HEK293 (cell line): ENCODE results near the gene IVD.

ENCODE experiments used
- CTCF ChIA-PET: fragments of 350-600 bp; formaldehyde crosslinking; extraction: SDS; loops from one replicate; lab custom pipeline; 2021; ENCODE audit warnings: antibody characterized with exemption; lab: Yijun Ruan, JAX
- POLR2A ChIA-PET: fragments of 300-600 bp; formaldehyde crosslinking; extraction: SDS; loops from one replicate; lab custom pipeline; 2020; ENCODE audit warnings: antibody characterized with exemption, inconsistent platforms; lab: Yijun Ruan, JAX
- H3K27ac ChIP-seq: fragments of 200-500 bp; sonication (Bioruptor generic); 2 replicates; pipeline ENCODE4 v1.5.1; 2014; ENCODE audit warnings: low read depth, low read length, control low read depth, inconsistent platforms; ENCODE audit errors: extremely low read depth
- H3K36me3 ChIP-seq, 2 experiments: fragments of 200-500 bp in 1 of 2; sonication (Bioruptor generic) in 1 of 2; 1 replicate in 1 of 2; 2 replicates in 1 of 2; pipeline ENCODE4 v1.5.1; 2014 to 2017; ENCODE audit warnings: inconsistent platforms in 2 of 2, low read length in 2 of 2; ENCODE audit not compliant: control insufficient read depth in 2 of 2, insufficient read depth in 1 of 2
- H3K4me1 ChIP-seq: fragments of 200-500 bp; sonication (Bioruptor generic); 2 replicates; pipeline ENCODE4 v1.5.1; 2014; ENCODE audit warnings: mild to moderate bottlenecking, low read length, inconsistent platforms; ENCODE audit not compliant: control insufficient read depth, insufficient read depth
- H3K4me3 ChIP-seq: 2 replicates; pipeline ENCODE4 v1.5.1; 2011; ENCODE audit warnings: low read depth, mild to moderate bottlenecking, control low read depth, low read length, moderate library complexity
- H3K9me3 ChIP-seq: fragments of 200-500 bp; sonication (Bioruptor generic); 2 replicates; pipeline ENCODE4 v1.5.1; 2014; ENCODE audit warnings: low read depth, low read length, inconsistent platforms; ENCODE audit not compliant: control insufficient read depth, insufficient read depth
- BCL11B ChIP-seq: fragments of 450-650 bp; formaldehyde crosslinking; IDR thresholded peaks from 2 replicates; pipeline ENCODE4 v1.5.1; 2016; ENCODE audit warnings: low read depth, missing biosample characterization, missing genetic modification characterization
- GFI1B ChIP-seq: fragments of 450-650 bp; formaldehyde crosslinking; IDR thresholded peaks from 2 replicates; pipeline ENCODE4 v1.5.1; 2016; ENCODE audit warnings: missing biosample characterization, missing genetic modification characterization
- GLI2 ChIP-seq: fragments of 450-650 bp; formaldehyde crosslinking; IDR thresholded peaks from 2 replicates; pipeline ENCODE4; 2017; ENCODE audit warnings: missing biosample characterization, missing genetic modification characterization, low read depth, borderline replicate concordance
- HOXA7 ChIP-seq: sonication (generic); formaldehyde crosslinking; IDR thresholded peaks from 2 replicates; pipeline ENCODE4 v1.8.1; 2022; ENCODE audit warnings: missing genetic modification reagents, borderline replicate concordance
- HOXC10 ChIP-seq: sonication (generic); formaldehyde crosslinking; IDR thresholded peaks from 2 replicates; pipeline ENCODE4 v1.8.1; 2023; ENCODE audit warnings: mild to moderate bottlenecking, missing genetic modification reagents
- KLF8 ChIP-seq: fragments of 450-650 bp; formaldehyde crosslinking; IDR thresholded peaks from 2 replicates; pipeline ENCODE4 v1.5.1; 2016; ENCODE audit warnings: missing biosample characterization, missing genetic modification characterization
- MYNN ChIP-seq: fragments of 450-650 bp; formaldehyde crosslinking; IDR thresholded peaks from 2 replicates; pipeline ENCODE4 v1.5.1; 2016; ENCODE audit warnings: missing biosample characterization, missing genetic modification characterization, borderline replicate concordance
- PRDM1 ChIP-seq: fragments of 450-650 bp; formaldehyde crosslinking; IDR thresholded peaks from 2 replicates; pipeline ENCODE4; 2016; ENCODE audit warnings: missing biosample characterization, missing genetic modification characterization
- SP2 ChIP-seq: fragments of 450-650 bp; formaldehyde crosslinking; IDR thresholded peaks from 2 replicates; pipeline ENCODE4 v1.5.1; 2016; ENCODE audit warnings: missing biosample characterization, missing genetic modification characterization
- TRIM28 ChIP-seq: IDR thresholded peaks from 2 replicates; pipeline ENCODE4 v1.6.1; 2011; ENCODE audit warnings: low read length, control low read depth, borderline replicate concordance
- WT1 ChIP-seq: fragments of 450-650 bp; formaldehyde crosslinking; IDR thresholded peaks from 2 replicates; pipeline ENCODE4 v1.5.1; 2016; ENCODE audit warnings: missing biosample characterization, missing genetic modification characterization
- YY1 ChIP-seq: fragments of 450-650 bp; formaldehyde crosslinking; IDR thresholded peaks from 2 replicates; pipeline ENCODE4 v1.5.1; 2018; ENCODE audit warnings: missing biosample characterization, missing genetic modification characterization
- ZBTB20 ChIP-seq: fragments of 450-650 bp; formaldehyde crosslinking; IDR thresholded peaks from 2 replicates; pipeline ENCODE4 v1.5.1; 2016; ENCODE audit warnings: missing biosample characterization, missing genetic modification characterization
- ZEB2 ChIP-seq: fragments of 450-650 bp; formaldehyde crosslinking; IDR thresholded peaks from 2 replicates; pipeline ENCODE4 v1.5.1; 2016; ENCODE audit warnings: missing biosample characterization, missing genetic modification characterization
- ZFHX2 ChIP-seq: fragments of 450-650 bp; formaldehyde crosslinking; conservative IDR thresholded peaks from 2 replicates; pipeline ENCODE4 v1.5.1; 2016; ENCODE audit warnings: missing biosample characterization, missing genetic modification characterization
- ZNF114 ChIP-seq: fragments of 450-650 bp; formaldehyde crosslinking; IDR thresholded peaks from 2 replicates; pipeline ENCODE4 v1.5.0; 2017; ENCODE audit warnings: missing biosample characterization, missing genetic modification characterization
- ZNF175 ChIP-seq: fragments of 450-650 bp; formaldehyde crosslinking; IDR thresholded peaks from 2 replicates; pipeline ENCODE4 v1.5.1; 2016; ENCODE audit warnings: missing biosample characterization, missing genetic modification characterization
- ZNF37A ChIP-seq: fragments of 450-650 bp; IDR thresholded peaks from 2 replicates; pipeline ENCODE4 v1.5.1; 2018; ENCODE audit warnings: missing biosample characterization, missing genetic modification characterization
- ZNF423 ChIP-seq: fragments of 450-650 bp; formaldehyde crosslinking; IDR thresholded peaks from 2 replicates; pipeline ENCODE4 v1.5.1; 2016; ENCODE audit warnings: missing biosample characterization, missing genetic modification characterization
- ZNF654 ChIP-seq: fragments of 450-650 bp; formaldehyde crosslinking; IDR thresholded peaks from 2 replicates; pipeline ENCODE4 v1.5.1; 2016; ENCODE audit warnings: low read depth, missing biosample characterization, missing genetic modification characterization
- ZNF658 ChIP-seq: fragments of 450-650 bp; formaldehyde crosslinking; IDR thresholded peaks from 2 replicates; pipeline ENCODE4; 2016; ENCODE audit warnings: missing biosample characterization, missing genetic modification characterization
- ZNF76 ChIP-seq: fragments of 450-650 bp; formaldehyde crosslinking; IDR thresholded peaks from 2 replicates; pipeline ENCODE4; 2016; ENCODE audit warnings: low read depth, missing biosample characterization, missing genetic modification characterization, borderline replicate concordance
- ZSCAN23 ChIP-seq: fragments of 450-650 bp; formaldehyde crosslinking; IDR thresholded peaks from 2 replicates; pipeline ENCODE4 v1.5.1; 2016; ENCODE audit warnings: missing biosample characterization, missing genetic modification characterization
- ZSCAN30 ChIP-seq: fragments of 450-650 bp; IDR thresholded peaks from 2 replicates; pipeline ENCODE4 v1.5.1; 2018; ENCODE audit warnings: missing biosample characterization, mild to moderate bottlenecking, missing genetic modification characterization, moderate library complexity
- ZXDB ChIP-seq: fragments of 450-650 bp; formaldehyde crosslinking; IDR thresholded peaks from 2 replicates; pipeline ENCODE4 v1.5.1; 2016; ENCODE audit warnings: missing biosample characterization, missing genetic modification characterization
- TF ChIP-seq, protein P1 (sequence below): fragments of 450-650 bp; formaldehyde crosslinking; IDR thresholded peaks from 2 replicates; pipeline ENCODE4 v1.5.1; 2016; ENCODE audit warnings: missing biosample characterization, missing genetic modification characterization
- TF ChIP-seq, protein P2 (sequence below): fragments of 450-650 bp; formaldehyde crosslinking; IDR thresholded peaks from 2 replicates; pipeline ENCODE4 v1.5.1; 2016; ENCODE audit warnings: missing biosample characterization, missing genetic modification characterization
- TF ChIP-seq, protein P3 (sequence below): fragments of 450-650 bp; formaldehyde crosslinking; conservative IDR thresholded peaks from 2 replicates; pipeline ENCODE4 v1.5.1; 2016; ENCODE audit warnings: low read depth, missing biosample characterization, missing genetic modification characterization

The IVD gene

DNA sequence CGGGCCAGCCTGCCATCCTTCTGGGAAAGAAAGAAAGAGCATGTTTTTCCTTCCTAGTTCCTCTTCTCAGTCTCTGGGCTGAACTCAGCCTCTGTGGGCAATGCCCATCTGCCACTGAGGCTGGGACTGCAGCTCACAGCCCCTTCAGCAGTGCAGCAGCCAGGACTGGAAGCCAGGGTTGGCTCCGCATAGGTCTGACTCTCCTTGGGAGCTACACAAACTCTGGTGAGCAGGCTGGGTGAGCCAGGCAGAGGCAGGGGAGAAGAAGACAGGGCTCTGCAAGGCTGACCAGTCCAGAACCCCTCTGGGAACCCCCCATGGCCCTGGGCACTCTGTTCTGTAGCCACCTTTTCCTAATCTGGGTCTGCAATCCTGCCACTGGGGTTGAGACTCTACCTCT is 44.0 kb upstream of the IVD start:
- ChIA-PET POLR2A (no interaction called here), CTCF (interaction anchor here (1.1 kb wide), 1 partner anchor 10 kb away, joined by 3 read pairs; no protein-coding TSS in a partner anchor)
- Histone ChIP-seq H3K4me1 (no peaks in the 10 kb centered on the region), H3K36me3 (no peaks in the 10 kb centered on the region), H3K4me3 (no peak overlapping the region), H3K27ac (no peak overlapping the region), H3K9me3 (no peaks in the 10 kb centered on the region)
- TF ChIP-seq HOXC10 (CRISPR knock-in tag) (no peak), GLI2 (tag by site-specific recombination) (no peak), ZNF114 (tag by site-specific recombination) (no peak), KLF8 (tag by site-specific recombination) (no peak), ZSCAN30 (tag by site-specific recombination) (no peak), HOXA7 (CRISPR knock-in tag) (no peak), ZNF423 (tag by site-specific recombination) (no peak), GFI1B (tag by site-specific recombination) (no peak), WT1 (tag by site-specific recombination) (no peak), ZNF175 (tag by site-specific recombination) (no peak), ZNF658 (tag by site-specific recombination) (no peak), ZNF76 (tag by site-specific recombination) (no peak), ZXDB (tag by site-specific recombination) (no peak)
- TF ChIP-seq, protein P1, sequence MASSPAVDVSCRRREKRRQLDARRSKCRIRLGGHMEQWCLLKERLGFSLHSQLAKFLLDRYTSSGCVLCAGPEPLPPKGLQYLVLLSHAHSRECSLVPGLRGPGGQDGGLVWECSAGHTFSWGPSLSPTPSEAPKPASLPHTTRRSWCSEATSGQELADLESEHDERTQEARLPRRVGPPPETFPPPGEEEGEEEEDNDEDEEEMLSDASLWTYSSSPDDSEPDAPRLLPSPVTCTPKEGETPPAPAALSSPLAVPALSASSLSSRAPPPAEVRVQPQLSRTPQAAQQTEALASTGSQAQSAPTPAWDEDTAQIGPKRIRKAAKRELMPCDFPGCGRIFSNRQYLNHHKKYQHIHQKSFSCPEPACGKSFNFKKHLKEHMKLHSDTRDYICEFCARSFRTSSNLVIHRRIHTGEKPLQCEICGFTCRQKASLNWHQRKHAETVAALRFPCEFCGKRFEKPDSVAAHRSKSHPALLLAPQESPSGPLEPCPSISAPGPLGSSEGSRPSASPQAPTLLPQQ = no peak

DNA sequence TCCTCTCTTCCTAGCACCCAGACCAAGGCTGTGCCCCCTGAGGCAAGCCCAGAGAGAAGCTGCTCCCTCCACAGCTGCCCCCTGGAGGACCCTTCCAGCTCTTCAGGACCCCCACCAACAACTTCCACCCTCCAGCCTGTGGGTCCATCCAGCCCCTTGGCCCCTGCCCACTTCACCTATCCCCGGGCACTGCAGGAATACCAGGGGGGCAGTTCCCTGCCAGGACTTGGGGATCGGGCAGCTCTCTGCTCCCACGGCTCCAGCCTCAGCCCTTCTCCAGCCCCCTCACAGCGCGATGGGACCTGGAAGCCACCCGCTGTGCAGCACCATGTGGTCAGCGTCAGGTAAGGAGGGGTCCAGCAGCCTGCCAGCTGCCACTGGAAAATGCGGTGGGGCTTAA is 42.0 kb upstream of the IVD start:
- Histone ChIP-seq H3K36me3 (no peaks in the 10 kb centered on the region), H3K27ac (no peak overlapping the region), H3K4me3 (no peak overlapping the region), H3K4me1 (no peaks in the 10 kb centered on the region), H3K9me3 (no peaks in the 10 kb centered on the region)
- POLR2A ChIA-PET = no interaction called here
- CTCF ChIA-PET = interaction anchor here (0.9 kb wide), 1 partner anchor 57 kb away, joined by 3 read pairs; no protein-coding TSS in a partner anchor
- TF ChIP-seq ZSCAN23 (tag by site-specific recombination) = no peak
- TF ChIP-seq SP2 (tag by site-specific recombination) = no peak
- TF ChIP-seq ZNF654 (tag by site-specific recombination) = no peak
- TF ChIP-seq, protein P2, sequence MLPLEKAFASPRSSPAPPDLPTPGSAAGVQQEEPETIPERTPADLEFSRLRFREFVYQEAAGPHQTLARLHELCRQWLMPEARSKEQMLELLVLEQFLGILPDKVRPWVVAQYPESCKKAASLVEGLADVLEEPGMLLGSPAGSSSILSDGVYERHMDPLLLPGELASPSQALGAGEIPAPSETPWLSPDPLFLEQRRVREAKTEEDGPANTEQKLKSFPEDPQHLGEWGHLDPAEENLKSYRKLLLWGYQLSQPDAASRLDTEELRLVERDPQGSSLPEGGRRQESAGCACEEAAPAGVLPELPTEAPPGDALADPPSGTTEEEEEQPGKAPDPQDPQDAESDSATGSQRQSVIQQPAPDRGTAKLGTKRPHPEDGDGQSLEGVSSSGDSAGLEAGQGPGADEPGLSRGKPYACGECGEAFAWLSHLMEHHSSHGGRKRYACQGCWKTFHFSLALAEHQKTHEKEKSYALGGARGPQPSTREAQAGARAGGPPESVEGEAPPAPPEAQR (tag by site-specific recombination) = no peak
- TF ChIP-seq PRDM1 (tag by site-specific recombination) = no peak
- TF ChIP-seq ZBTB20 (tag by site-specific recombination) = no peak
- TF ChIP-seq BCL11B (tag by site-specific recombination) = no peak
- TF ChIP-seq MYNN (tag by site-specific recombination) = no peak
- no peak for TF ChIP-seq ZEB2 (tag by site-specific recombination)
- no peak for TF ChIP-seq ZNF37A (tag by site-specific recombination)
- TF ChIP-seq, protein P1 = no peak
- no peak for TF ChIP-seq YY1 (tag by site-specific recombination)
- TF ChIP-seq ZFHX2 (tag by site-specific recombination) = no peak
- TF ChIP-seq, protein P3, sequence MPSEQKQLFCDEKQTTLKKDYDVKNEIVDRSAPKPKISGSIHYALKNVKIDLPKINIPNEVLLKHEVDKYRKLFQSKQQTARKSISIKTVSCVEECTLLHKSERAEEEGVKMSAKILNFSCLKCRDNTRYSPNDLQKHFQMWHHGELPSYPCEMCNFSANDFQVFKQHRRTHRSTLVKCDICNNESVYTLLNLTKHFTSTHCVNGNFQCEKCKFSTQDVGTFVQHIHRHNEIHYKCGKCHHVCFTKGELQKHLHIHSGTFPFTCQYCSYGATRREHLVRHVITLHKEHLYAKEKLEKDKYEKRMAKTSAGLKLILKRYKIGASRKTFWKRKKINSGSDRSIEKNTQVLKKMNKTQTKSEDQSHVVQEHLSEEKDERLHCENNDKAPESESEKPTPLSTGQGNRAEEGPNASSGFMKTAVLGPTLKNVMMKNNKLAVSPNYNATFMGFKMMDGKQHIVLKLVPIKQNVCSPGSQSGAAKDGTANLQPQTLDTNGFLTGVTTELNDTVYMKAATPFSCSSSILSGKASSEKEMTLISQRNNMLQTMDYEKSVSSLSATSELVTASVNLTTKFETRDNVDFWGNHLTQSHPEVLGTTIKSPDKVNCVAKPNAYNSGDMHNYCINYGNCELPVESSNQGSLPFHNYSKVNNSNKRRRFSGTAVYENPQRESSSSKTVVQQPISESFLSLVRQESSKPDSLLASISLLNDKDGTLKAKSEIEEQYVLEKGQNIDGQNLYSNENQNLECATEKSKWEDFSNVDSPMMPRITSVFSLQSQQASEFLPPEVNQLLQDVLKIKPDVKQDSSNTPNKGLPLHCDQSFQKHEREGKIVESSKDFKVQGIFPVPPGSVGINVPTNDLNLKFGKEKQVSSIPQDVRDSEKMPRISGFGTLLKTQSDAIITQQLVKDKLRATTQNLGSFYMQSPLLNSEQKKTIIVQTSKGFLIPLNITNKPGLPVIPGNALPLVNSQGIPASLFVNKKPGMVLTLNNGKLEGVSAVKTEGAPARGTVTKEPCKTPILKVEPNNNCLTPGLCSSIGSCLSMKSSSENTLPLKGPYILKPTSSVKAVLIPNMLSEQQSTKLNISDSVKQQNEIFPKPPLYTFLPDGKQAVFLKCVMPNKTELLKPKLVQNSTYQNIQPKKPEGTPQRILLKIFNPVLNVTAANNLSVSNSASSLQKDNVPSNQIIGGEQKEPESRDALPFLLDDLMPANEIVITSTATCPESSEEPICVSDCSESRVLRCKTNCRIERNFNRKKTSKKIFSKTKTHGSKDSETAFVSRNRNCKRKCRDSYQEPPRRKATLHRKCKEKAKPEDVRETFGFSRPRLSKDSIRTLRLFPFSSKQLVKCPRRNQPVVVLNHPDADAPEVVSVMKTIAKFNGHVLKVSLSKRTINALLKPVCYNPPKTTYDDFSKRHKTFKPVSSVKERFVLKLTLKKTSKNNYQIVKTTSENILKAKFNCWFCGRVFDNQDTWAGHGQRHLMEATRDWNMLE (tag by site-specific recombination) = no peak
- TF ChIP-seq TRIM28 = no peak
